ENCODE results near the gene TBCEL. TPM values are rescaled to one million over a fixed set of nuclear protein-coding genes. Genes with fewer than 3 reads are reported as not detected.
A peak's percentile ranks its signal among the peaks of the same experiment; 100 is the strongest.
"Not testable (repeated sequence)": the region's sequence is repeated elsewhere in the genome, so short reads cannot be mapped to it uniquely, and the experiment has no call there.

Gene TBCEL
- 10 to 100 TPM; 24.3 to 25.9 (median 25.9) TPM for polyA plus RNA-seq (ENCODE audit: insufficient read length in 3 of 3)

- peak; percentile 61 to 83 (median 66) for DNase-seq (ENCODE audit: low read depth in 3 of 3, low spot score in 2 of 3)
Measured at GRCh38 chr11:121023848-121024751, at the start of gene TBCEL. TBCEL (plus strand) TSS chr11:121024102; CDS start chr11:121045691, 21,589 bp downstream.

GRCh38 chr11:120974466-120974865 lies 49.4 kb upstream of the TBCEL start:
- no peak for DNase-seq (ENCODE audit: low read depth in 3 of 3, low spot score in 2 of 3)

- no peak for DNase-seq (ENCODE audit: low read depth in 3 of 3, low spot score in 2 of 3)
Measured at GRCh38 chr11:120974965-120975364, 48.9 kb upstream of the TBCEL start.

GRCh38 chr11:120977266-120978137 lies 46.4 kb upstream of the TBCEL start:
- no peak for DNase-seq (ENCODE audit: low read depth in 3 of 3, low spot score in 2 of 3)

- DNase-seq (ENCODE audit: low read depth in 3 of 3, low spot score in 2 of 3) = no peak
Measured at GRCh38 chr11:120978701-120979100, 45.2 kb upstream of the TBCEL start.

GRCh38 chr11:120985718-120986569 lies 38.0 kb upstream of the TBCEL start:
- no peak for DNase-seq (ENCODE audit: low read depth in 3 of 3, low spot score in 2 of 3)

GRCh38 chr11:120988603-120989002 lies 35.3 kb upstream of the TBCEL start:
- no peak for DNase-seq (ENCODE audit: low read depth in 3 of 3, low spot score in 2 of 3)

- no peak for DNase-seq (ENCODE audit: low read depth in 3 of 3, low spot score in 2 of 3)
Measured at GRCh38 chr11:120991830-120992686, 31.8 kb upstream of the TBCEL start.

GRCh38 chr11:120994091-120994859 lies 29.6 kb upstream of the TBCEL start:
- no peak for DNase-seq (ENCODE audit: low read depth in 3 of 3, low spot score in 2 of 3)

- DNase-seq (ENCODE audit: low read depth in 3 of 3, low spot score in 2 of 3) = no peak
Measured at GRCh38 chr11:120995184-120995583, 28.7 kb upstream of the TBCEL start.

- DNase-seq (ENCODE audit: low read depth in 3 of 3, low spot score in 2 of 3) = no peak
Measured at GRCh38 chr11:120996973-120997372, 26.9 kb upstream of the TBCEL start.

- DNase-seq (ENCODE audit: low read depth in 3 of 3, low spot score in 2 of 3) = no peak
Measured at GRCh38 chr11:120998581-120998980, 25.3 kb upstream of the TBCEL start.

- no peak for DNase-seq (ENCODE audit: low read depth in 3 of 3, low spot score in 2 of 3)
Measured at GRCh38 chr11:121004206-121004840, 19.6 kb upstream of the TBCEL start.

GRCh38 chr11:121006922-121007321 lies 17.0 kb upstream of the TBCEL start:
- DNase-seq (ENCODE audit: low read depth in 3 of 3, low spot score in 2 of 3) = no peak

- no peak for DNase-seq (ENCODE audit: low read depth in 3 of 3, low spot score in 2 of 3)
Measured at GRCh38 chr11:121008551-121008950, 15.4 kb upstream of the TBCEL start.

GRCh38 chr11:121012091-121012490 lies 11.8 kb upstream of the TBCEL start:
- no peak for DNase-seq (ENCODE audit: low read depth in 3 of 3, low spot score in 2 of 3)

GRCh38 chr11:121018746-121019145 lies 5.2 kb upstream of the TBCEL start:
- DNase-seq (ENCODE audit: low read depth in 3 of 3, low spot score in 2 of 3) = no peak

- not testable (repeated sequence) for DNase-seq (ENCODE audit: low read depth in 3 of 3, low spot score in 2 of 3)
Measured at GRCh38 chr11:121021718-121022117, 2.2 kb upstream of the TBCEL start.
